COLO668 (cell line): ENCODE data around the gene PHB1.
"Not testable (repeated sequence)": the region's sequence is repeated elsewhere in the genome, so short reads cannot be mapped to it uniquely, and the experiment has no call there.

Source experiments
- DNase-seq: peaks from one replicate; lab custom pipeline; 2025; ENCODE audit not compliant: unreplicated experiment; lab: John Stamatoyannopoulos, UW

The PHB1 gene

GRCh38 chr17:49381793-49382192, 32.9 kb downstream of the PHB1 start:
- DNase-seq: no peak

- DNase-seq: no peak
Measured at GRCh38 chr17:49381033-49381432, 33.6 kb downstream of the PHB1 start.

- DNase-seq: no peak
Measured at GRCh38 chr17:49379926-49380325, 34.8 kb downstream of the PHB1 start.

GRCh38 chr17:49378311-49378710, 36.4 kb downstream of the PHB1 start:
- DNase-seq: no peak

- no peak for DNase-seq
Measured at GRCh38 chr17:49375544-49375943, 39.1 kb downstream of the PHB1 start.

- DNase-seq: no peak
Measured at GRCh38 chr17:49373115-49373514, 41.6 kb downstream of the PHB1 start.

GRCh38 chr17:49372425-49372824, 42.3 kb downstream of the PHB1 start:
- DNase-seq: no peak

- no peak for DNase-seq
Measured at GRCh38 chr17:49370971-49371834, 43.5 kb downstream of the PHB1 start.

- no peak for DNase-seq
Measured at GRCh38 chr17:49369760-49370159, 44.9 kb downstream of the PHB1 start.

- DNase-seq: no peak
Measured at GRCh38 chr17:49369089-49369488, 45.6 kb downstream of the PHB1 start.

GRCh38 chr17:49365667-49366066, 49.0 kb downstream of the PHB1 start:
- DNase-seq: peak; percentile 3

GRCh38 chr17:49365126-49365525, 49.6 kb downstream of the PHB1 start:
- DNase-seq: not testable (repeated sequence)

GRCh38 chr17:49364119-49364518, 50.6 kb downstream of the PHB1 start:
- DNase-seq: no peak

GRCh38 chr17:49363251-49363650, 51.4 kb downstream of the PHB1 start:
- no peak for DNase-seq

GRCh38 chr17:49362723-49363117, 52.0 kb downstream of the PHB1 start:
- no peak for DNase-seq

GRCh38 chr17:49361902-49362722, 52.6 kb downstream of the PHB1 start, which contains the start of gene ZNF652:
ZNF652 (minus strand) TSS chr17:49362250; CDS start chr17:49317725, 44,525 bp downstream.
- peak; percentile 95 for DNase-seq

GRCh38 chr17:49361129-49361901, 53.4 kb downstream of the PHB1 start:
- DNase-seq: peak; percentile 36

GRCh38 chr17:49360796-49361128, 53.9 kb downstream of the PHB1 start:
- DNase-seq: peak; percentile 22

GRCh38 chr17:49359990-49360795, 54.5 kb downstream of the PHB1 start:
- DNase-seq: no peak

- DNase-seq: no peak
Measured at GRCh38 chr17:49358641-49359247, 55.9 kb downstream of the PHB1 start.
